Liver (tissue), 3 donors: Measurements from ENCODE around the gene DDX19B.

ENCODE experiments used
- EGR1 ChIP-seq, 2 donors: IDR thresholded peaks; 2 replicates each; pipeline ENCODE4 v1.6.1; 2016 to 2018; ENCODE audit warnings: antibody characterized with exemption in 2 of 2, low read depth in 2 of 2
- GABPA ChIP-seq, 2 donors: IDR thresholded peaks in 1 of 2; conservative IDR thresholded peaks in 1 of 2; 2 replicates each; pipeline ENCODE4 v1.6.1; 2016; ENCODE audit warnings: antibody characterized with exemption in 2 of 2, mild to moderate bottlenecking in 1 of 2, moderate library complexity in 1 of 2
- TAF1 ChIP-seq: conservative IDR thresholded peaks from 2 replicates; pipeline ENCODE4 v1.6.1; 2016; ENCODE audit warnings: antibody characterized with exemption, mild to moderate bottlenecking
- YY1 ChIP-seq: IDR thresholded peaks from 2 replicates; pipeline ENCODE4 v1.6.1; 2016; ENCODE audit warnings: antibody characterized with exemption, mild to moderate bottlenecking
- TF ChIP-seq, protein P1 (sequence below): fragments of 150-350 bp; IDR thresholded peaks from 2 replicates; pipeline ENCODE4 v1.5.1; 2017; ENCODE audit warnings: improper control_type of control experiment, low read depth, low read length; ENCODE audit not compliant: missing input control
- TF ChIP-seq, protein P2 (sequence below): IDR thresholded peaks from 2 replicates; pipeline ENCODE4 v1.6.1; 2016; ENCODE audit warnings: antibody characterized with exemption
- TF ChIP-seq, protein P3 (sequence below): IDR thresholded peaks from 2 replicates; pipeline ENCODE4 v1.6.1; 2016; ENCODE audit warnings: antibody characterized with exemption
- TF ChIP-seq, protein P4 (sequence below): IDR thresholded peaks from 2 replicates; pipeline ENCODE4 v1.6.1; 2016; ENCODE audit warnings: antibody characterized with exemption, mild to moderate bottlenecking
- donor health status: healthy.
- donor health status: healthy.

DNA sequence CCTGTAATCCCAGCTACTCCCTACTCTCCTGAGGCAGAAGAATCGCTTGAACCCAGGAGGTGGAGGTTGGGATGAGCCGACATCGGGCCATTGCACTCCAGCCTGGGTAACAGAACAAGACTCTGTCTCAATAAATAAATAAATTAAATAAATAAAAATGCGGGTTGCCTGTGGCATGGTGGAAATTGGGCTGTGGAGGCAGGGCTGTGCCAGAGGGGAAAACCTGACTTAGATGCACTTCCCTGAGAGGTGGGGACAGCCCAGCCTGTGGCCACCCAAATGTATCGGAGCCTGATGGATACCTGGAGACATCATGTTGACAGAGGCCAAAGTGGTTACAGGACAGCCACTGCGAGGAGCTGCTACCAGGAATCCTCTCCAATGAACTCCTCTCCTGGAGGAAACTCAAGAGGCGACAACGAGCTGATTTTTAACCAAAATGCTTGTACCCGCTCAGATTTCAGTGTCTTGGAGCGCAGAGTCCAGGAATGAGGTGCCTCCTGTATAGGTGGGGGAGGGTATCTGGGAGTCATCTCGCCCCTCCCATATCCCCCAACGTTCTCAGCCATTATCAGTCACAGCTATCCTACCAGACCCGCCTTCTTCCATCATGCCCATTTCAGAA, 80.0 kb downstream of the DDX19B start:
- TF ChIP-seq YY1 (no peak), EGR1 (IDR thresholded peaks at IDR 0.05; ENCODE audit: low read depth in 2 of 2) (no peak), GABPA (IDR thresholded peaks at IDR 0.05 in 1 of 2, conservative IDR thresholded peaks at IDR 0.05 in 1 of 2) (no peak), TAF1 (no peak)
- TF ChIP-seq, protein P1, sequence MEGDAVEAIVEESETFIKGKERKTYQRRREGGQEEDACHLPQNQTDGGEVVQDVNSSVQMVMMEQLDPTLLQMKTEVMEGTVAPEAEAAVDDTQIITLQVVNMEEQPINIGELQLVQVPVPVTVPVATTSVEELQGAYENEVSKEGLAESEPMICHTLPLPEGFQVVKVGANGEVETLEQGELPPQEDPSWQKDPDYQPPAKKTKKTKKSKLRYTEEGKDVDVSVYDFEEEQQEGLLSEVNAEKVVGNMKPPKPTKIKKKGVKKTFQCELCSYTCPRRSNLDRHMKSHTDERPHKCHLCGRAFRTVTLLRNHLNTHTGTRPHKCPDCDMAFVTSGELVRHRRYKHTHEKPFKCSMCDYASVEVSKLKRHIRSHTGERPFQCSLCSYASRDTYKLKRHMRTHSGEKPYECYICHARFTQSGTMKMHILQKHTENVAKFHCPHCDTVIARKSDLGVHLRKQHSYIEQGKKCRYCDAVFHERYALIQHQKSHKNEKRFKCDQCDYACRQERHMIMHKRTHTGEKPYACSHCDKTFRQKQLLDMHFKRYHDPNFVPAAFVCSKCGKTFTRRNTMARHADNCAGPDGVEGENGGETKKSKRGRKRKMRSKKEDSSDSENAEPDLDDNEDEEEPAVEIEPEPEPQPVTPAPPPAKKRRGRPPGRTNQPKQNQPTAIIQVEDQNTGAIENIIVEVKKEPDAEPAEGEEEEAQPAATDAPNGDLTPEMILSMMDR, result no peak
- TF ChIP-seq, protein P2, sequence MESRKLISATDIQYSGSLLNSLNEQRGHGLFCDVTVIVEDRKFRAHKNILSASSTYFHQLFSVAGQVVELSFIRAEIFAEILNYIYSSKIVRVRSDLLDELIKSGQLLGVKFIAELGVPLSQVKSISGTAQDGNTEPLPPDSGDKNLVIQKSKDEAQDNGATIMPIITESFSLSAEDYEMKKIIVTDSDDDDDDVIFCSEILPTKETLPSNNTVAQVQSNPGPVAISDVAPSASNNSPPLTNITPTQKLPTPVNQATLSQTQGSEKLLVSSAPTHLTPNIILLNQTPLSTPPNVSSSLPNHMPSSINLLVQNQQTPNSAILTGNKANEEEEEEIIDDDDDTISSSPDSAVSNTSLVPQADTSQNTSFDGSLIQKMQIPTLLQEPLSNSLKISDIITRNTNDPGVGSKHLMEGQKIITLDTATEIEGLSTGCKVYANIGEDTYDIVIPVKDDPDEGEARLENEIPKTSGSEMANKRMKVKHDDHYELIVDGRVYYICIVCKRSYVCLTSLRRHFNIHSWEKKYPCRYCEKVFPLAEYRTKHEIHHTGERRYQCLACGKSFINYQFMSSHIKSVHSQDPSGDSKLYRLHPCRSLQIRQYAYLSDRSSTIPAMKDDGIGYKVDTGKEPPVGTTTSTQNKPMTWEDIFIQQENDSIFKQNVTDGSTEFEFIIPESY, result no peak
- TF ChIP-seq, protein P3, sequence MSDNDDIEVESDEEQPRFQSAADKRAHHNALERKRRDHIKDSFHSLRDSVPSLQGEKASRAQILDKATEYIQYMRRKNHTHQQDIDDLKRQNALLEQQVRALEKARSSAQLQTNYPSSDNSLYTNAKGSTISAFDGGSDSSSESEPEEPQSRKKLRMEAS, result no peak
- TF ChIP-seq, protein P4, sequence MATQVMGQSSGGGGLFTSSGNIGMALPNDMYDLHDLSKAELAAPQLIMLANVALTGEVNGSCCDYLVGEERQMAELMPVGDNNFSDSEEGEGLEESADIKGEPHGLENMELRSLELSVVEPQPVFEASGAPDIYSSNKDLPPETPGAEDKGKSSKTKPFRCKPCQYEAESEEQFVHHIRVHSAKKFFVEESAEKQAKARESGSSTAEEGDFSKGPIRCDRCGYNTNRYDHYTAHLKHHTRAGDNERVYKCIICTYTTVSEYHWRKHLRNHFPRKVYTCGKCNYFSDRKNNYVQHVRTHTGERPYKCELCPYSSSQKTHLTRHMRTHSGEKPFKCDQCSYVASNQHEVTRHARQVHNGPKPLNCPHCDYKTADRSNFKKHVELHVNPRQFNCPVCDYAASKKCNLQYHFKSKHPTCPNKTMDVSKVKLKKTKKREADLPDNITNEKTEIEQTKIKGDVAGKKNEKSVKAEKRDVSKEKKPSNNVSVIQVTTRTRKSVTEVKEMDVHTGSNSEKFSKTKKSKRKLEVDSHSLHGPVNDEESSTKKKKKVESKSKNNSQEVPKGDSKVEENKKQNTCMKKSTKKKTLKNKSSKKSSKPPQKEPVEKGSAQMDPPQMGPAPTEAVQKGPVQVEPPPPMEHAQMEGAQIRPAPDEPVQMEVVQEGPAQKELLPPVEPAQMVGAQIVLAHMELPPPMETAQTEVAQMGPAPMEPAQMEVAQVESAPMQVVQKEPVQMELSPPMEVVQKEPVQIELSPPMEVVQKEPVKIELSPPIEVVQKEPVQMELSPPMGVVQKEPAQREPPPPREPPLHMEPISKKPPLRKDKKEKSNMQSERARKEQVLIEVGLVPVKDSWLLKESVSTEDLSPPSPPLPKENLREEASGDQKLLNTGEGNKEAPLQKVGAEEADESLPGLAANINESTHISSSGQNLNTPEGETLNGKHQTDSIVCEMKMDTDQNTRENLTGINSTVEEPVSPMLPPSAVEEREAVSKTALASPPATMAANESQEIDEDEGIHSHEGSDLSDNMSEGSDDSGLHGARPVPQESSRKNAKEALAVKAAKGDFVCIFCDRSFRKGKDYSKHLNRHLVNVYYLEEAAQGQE, result no peak
